Dermis blood vessel endothelial cell (primary cell): ENCODE measurements around the gene DENND1A. TPM values are rescaled to one million over a fixed set of nuclear protein-coding genes. Genes with fewer than 3 reads are reported as not detected.
A peak's percentile ranks its signal among the peaks of the same experiment; 100 is the strongest.
"Not testable (repeated sequence)": the region's sequence is repeated elsewhere in the genome, so short reads cannot be mapped to it uniquely, and the experiment has no call there.

ENCODE experiments used
- DNase-seq: peaks from one replicate; pipeline ENCODE4 v3.0.0; 2010
- total RNA-seq: library from RNA; depleted of rRNA; stranded (reverse); fragments of >200 nt; gene quantifications from 2 replicates; pipeline ENCODE4 v1.2.3, GENCODE V29; 2014

The DENND1A gene
- total RNA-seq, 1 donor from 2014 or later, result 9.5 TPM

DNA sequence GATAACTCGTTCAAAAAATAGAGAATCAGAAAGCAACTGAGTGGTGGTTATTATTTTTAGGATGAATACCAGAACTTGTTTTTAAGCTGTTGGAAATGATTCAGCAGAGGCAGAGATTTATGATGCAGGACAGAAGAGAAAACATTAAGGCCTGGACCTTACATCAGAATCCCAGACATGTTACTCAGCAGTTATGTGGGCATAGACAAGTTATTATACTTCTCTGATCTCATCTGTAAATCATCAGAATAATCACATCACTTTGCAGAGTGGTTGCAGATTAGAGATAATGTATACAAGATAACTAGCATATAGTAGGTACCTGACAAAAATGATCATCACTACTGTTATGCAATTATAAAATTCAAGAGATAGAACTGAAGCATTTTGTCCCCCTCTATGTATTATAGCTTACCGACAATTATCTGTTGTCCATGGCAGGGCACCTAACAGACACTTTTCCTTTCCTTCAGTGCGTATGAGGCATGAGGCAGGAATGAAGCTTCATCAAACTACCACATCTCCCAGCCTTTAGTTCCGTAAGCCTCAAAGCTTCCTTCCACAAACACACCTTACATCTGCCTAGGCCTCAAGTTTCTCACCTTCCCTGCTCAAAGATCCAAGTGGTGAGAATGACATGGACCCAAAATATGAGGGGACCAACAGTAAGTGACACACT is 165.9 kb downstream of the DENND1A start:
- DNase-seq, result no peak

DNA sequence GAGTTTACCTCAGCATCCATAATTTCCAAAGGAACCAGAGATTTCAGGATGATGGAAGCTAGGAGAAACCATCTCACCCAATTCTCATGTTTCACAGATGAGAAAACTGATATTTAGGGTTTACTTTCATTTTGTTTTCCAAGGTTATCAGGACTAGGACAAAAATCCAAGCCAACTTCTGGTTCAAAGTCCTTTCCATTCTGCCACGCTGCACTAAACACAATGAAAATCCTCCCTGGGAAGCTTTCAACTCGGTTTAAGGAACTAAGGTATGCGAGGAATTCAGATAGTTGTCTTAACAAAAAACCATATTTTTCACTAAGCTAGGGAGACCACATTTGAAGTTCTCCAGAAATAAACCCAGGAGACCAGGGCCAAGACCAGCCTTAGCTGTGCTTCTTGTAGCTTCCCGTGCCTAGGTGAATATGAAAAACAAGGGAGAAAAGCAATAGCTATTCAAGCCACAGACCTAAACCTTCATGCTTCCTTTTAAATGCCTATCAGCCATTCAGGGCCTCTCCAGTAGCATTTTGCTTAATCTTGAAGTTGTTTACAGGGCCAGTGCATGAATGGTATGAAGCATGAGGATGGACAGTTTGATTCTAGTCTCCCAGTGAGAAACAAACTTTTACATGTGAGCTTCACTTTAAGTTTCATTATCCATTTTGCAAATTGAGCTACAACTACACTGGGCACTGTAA is 167.9 kb downstream of the DENND1A start:
- no peak for DNase-seq

DNA sequence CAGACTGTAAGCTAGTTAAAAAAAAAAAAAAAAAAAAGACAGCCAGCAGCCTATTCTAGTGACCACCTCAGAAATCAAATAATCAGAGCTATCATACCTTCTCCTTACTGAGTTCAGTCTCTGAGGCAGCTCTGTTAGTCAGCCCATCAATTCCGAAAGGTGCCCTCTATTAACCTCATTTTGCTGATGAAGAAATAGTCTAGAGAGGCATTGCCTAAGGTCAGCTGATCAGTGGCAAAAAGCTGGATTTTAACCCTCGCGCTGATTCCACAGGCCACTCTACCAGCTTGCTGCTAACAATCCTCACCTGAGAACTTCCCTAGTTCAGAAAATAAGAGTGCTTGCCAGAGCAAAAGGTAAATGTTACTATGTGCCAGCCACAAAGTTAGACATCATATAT is 172.0 kb downstream of the DENND1A start:
- DNase-seq, result no peak

DNA sequence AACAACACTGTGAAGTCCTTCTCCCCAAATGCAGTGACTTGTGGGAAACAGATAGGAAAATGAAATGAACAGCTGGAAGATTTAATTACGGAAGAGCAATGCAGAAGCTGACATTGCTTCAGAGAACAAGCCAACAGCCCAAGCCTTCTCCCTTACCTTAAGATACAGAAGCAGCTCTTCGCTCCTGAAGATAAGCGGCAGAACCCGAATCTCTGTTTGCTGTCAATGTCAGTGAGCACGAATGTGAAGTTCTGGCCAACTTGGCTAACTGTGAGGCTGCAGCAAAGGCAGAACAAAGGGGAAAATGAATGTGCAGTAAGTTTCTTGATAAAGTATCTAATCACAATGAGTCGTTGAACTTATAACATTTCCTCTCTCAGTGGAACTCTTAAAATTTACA is 172.4 kb downstream of the DENND1A start:
- DNase-seq, result no peak

DNA sequence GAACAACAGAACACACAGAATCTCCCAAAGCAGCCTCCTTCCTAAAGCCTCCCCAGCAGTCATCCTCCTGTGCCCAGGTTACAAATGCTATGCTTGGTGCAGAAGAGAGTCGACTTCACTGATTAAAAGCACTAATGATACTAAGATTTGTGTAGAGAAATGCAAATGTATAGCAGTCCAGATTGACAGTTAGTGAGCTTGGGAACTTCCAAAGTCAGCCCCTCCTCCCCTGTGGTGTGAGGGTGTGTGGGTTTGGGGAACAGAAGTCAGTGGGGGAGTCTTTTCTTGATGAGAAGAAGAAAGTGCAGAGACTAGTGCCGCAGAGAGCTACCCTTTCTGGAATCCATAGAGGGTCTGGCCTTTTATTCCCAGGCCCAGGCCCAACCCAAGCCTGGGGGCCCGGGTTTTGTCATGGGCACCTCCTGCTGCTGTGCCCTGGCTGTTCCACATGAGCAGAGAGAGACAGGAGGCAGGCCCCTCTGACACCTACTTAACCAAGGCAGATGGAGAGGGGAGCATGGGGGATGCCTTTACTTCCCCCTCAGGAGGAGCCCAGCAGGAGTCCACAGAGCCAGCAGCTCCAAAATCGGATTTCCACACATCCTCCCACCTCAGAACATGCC is 173.3 kb downstream of the DENND1A start:
- DNase-seq, result no peak

DNA sequence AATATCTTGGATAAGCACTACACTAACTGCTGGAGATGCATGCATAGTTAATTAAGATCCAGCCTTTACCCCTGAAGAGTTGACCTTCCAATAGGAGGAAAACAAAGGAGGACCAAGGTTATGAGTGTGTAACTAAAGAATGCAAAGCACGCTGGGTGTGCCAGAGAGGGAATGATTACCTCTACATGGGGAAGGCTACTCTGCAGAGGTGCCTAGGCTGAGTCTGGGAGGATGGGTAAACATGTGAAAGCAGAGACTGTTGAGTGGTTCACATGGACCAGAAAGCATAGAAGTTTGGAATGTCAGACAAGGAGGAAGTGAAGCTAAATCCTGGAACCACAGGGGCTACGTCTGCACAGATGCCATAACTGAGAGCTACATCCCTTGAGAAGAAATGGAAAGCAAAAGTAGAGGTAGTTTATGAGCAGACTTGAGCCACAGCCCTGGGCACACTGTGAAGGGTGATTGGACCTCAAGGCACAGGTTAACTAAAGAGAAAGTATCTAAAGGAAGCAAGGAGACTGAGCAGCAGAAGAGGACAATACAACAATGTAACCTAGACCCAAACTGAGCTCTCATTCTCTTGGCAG is 176.2 kb downstream of the DENND1A start:
- DNase-seq, result no peak

DNA sequence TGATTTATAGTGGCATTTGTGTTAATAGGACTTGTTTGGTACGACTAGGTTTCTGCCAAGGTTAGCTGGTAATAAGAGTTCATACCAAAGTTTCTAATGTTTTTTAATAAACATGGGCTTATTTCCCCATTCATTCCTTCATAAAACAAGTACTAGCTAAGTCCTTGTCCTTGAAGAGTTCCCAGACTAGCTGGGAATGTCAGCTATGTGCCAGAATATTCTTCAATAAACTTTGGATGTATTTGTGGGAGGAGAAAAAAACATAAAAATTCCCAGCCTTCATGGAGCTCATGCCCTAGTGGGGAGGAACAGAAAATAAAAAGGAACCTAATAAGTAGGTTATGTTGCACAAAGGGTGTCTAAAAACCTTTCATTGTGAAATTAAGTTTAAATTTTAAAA is 176.9 kb downstream of the DENND1A start:
- no peak for DNase-seq

DNA sequence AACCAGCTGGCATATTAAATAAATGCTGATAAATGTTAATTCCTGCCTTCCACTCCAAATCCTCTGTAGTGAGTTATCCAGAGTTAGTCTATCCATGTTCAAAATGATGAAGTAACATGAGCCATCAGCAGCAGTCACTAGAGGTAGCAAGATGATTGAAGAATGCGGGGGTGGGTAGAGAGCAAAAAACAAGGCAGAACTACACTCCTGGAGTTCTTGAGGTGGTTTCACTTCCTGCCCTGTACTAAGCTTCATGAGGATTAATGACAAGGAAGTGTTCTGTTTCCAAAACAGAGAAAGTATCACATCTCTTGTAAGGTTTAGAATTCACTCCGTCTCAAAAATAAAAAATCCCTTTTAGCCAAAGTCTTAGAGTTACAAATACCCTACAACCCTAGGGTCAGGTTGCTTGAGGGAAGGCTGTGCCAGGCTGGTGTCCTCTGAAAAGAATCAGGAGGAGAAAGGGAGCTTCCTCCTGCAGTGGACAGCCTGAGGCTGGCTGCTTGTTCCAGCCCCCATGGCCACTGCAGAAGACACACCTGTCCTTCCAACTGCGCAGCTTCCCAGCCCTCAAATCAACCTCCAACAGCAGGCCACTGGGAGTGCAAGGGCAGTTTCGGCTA is 180.2 kb downstream of the DENND1A start:
- no peak for DNase-seq

DNA sequence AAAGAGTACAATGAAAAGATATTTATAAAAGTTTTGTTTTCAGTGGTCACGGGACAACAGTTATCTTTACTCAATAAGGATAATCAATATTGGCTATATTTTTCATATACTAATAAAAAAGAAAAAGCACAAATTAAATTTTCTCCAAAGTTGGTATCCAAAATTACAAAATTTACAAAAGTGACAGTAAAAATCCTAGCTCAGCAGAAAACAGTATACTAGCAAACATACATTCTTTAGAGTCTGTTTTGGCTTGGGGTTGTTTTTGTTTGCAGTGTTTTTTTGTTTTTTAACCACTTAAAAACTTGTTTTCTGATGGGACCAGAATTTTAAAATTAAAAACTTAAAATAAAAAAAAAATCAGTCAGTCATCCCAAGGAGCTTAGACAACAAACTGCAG is 183.2 kb downstream of the DENND1A start:
- DNase-seq, result no peak

DNA sequence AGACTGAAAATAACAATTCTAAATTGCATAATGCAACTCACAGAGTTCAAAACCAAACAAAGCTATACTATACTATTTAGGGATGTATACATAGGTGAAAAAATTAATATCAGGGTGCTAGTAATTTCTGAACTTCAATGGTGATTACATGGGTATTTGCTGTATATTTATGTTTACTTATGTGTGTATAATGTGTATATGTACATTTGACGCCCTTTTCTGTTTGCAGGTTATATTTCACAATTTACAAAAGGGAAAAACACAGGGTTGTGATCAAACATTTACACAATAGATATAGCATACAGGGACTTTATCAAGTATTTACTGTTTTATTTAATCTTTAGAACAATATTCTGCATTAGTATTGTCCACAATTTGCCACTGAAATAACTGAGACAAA is 184.0 kb downstream of the DENND1A start:
- no peak for DNase-seq

DNA sequence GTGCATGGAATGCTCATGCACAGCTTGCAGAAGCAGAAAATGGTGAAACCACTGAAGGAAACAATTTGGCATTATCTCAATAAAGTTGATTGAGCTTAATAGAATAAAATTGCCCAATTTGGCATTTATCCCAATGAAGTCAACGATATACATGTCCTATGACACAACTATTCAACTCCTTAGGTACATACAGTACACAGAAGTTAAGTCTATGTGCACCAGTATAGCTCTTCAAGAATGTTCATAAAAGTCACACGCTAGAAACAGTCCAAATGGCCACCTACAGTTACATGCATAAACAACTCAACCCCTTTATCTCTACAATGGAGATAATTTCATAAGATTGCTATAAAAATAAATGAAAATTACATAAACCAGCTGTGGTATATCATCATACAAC is 184.5 kb downstream of the DENND1A start:
- DNase-seq, result no peak

DNA sequence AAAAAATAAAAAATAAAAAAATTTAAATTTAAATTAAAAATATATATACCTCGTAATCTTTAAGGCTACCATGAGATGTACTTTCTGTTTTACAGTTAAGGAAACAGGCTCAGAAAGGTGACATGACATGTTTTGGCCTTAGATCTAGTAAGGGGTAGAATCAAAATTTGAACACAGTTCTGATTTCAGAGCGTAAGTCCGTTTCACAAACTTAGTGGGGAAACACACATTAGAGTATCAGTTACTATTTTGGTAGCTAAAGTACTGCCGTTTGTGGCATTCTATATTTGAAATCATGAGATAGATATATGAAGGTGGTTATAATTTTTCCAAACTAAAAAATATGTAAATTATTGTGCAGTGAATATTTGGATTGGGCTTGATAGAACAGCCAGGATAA is 186.2 kb downstream of the DENND1A start:
- DNase-seq, result no peak

DNA sequence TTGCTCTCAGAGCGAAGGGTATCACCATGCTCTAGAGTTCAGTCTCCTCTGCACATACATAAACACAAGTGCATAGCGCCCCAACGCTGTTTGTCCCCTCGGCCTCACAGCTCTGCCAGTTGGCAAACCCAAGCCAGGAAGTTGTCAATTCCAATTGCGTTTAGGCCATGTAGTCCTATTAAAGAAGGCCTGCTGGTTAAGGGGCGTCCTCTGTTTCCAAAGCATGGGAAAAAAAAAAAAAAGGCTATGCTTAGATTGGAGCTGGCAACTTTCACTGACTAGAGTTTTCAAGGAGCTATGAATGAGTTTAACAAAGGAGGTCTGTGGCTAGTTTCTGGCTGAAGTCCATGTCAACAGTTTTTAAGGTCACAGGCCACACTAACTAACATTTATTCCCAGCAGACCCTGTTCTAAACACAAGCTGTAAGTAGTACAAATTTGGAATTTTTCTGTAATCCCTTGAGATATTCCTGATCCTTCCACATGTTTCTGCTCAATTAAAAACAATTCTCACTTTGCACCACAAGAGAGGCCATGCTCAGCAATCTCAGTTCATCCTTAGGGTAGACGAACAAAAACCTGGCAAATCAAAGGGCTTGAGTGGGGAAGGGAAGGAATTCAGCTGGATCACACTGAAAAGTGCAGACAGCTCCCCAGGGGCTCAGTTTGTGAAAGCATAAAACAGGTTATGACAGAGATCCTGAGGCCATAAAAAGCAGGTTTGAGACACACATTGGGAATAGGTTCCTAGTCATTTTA is 187.7 kb downstream of the DENND1A start:
- DNase-seq, result peak; percentile 41

DNA sequence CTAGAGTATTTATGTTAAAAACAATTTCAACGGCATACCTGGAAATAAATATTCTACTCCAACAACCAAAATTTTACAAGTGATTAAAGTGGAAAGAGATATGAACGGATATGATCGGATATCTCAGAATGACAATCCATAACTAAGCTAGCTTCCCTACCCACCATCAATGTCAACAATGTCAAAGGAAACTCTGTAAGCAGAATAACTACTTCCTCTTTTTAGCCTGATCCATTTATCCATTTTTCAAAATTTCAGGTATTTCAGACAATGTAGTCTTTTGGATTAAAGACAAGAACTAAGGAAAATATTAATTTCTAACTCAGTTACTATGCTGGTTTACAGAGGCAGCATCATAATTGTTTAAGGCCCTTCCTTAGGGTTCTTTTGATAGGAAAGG is 188.7 kb downstream of the DENND1A start:
- no peak for DNase-seq

DNA sequence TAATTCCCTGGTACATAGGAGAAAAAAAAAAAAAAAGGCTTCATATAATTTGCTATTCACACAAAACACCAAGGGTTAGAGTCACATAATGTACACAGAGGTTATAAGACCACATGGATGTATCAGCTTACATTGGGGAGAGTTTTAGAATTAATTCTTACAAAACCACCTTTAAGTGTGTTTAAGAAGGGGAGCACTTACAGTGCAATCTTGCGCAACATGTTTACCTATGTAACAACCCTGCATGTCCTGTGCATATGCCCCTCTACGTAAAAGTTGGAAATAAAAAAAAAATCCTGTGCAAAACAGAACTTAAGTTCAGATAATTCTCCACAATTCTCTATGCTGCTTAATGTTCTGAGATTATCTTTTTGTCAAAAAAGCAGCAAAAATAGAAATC is 190.0 kb downstream of the DENND1A start:
- DNase-seq, result no peak

DNA sequence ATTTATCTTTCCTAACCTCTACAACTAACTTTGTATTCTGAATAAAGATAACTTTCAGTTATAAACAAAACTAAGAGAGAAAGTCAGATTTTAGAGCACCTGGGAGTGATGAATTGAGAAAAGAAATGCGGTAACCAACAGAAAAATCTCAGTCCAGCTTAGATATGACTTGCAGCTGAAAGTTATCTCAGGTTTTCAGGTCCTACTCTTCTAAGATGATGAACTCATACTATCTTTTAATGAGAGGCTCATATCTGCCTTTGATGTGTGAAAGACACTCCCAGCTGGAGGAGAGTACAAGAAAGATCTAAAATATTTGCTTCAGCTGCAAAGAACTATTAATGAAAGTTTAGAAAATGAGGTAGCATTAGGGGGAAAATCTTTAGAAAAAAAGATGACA is 190.5 kb downstream of the DENND1A start:
- no peak for DNase-seq

DNA sequence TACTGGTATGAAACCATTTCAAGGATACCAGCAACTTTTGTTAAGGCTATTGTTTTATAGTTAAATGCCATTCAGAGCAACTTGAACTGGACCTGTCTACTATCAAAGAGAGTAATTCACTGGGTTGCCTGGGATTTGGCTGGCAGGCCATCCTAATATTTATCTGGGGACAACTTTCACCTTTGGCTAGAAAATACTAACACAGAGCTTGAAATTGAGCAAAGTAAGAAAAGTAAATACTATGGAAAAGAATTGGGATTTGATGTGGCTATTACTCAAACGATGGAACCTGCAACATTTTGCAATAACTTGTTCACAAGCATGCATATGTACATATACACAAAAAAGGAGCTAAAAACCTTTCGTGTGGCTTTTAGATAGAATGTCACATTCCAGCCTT is 191.3 kb downstream of the DENND1A start:
- no peak for DNase-seq

DNA sequence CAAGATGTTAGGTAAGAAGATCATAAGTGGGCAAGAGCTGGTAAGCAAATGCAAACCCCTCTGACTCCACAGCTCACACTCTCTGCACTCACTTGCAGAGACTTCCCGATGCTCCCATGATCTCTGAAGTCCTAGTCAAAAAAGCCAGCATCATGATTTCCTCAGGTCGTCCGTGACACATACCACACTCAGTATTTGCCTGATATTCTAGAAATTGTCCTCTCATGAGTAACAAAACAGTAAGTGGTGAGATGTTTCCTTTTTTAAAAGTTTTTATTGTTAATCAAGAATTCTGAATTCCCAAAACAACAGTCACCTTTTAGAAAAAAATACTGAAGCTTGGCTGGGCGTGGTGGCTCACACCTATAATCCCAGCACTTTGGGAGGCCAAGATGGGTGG is 194.6 kb downstream of the DENND1A start:
- DNase-seq, result no peak

DNA sequence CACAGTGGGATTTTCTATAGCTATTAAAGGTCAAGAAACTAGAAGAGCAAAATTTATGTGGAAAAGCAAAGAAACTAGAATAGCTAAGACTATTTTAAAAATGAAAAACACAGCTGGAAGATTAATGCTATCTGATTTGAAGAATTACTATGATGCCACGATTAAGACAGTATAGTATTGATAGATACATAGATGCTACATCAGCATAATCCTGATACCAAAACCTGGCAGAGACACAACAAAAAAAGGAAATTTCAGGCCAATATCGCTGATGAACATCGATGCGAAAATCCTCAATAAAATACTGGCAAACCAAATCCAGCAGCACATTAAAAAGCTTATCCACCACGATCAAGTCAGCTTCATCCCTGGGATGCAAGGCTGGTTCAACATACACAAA is 201.4 kb downstream of the DENND1A start:
- DNase-seq, result not testable (repeated sequence)

DNA sequence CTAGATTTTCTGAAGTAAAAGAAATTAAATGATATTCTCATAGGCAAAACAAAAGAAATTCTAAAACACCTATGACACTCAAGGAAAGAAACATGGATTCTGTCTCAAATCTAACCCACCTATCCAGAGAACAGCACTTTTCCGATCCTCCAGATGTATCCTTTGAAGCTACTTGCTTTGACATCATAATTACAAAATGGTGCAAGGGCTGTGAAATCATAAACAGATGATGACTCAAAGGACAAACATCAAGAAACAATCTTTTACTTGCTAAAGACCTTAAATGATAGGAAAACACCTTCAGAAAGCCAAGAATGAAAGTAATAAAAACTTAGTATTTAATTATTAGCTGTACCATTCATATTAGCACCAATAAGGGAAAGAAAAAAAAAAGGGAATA is 202.6 kb downstream of the DENND1A start:
- no peak for DNase-seq

DNA sequence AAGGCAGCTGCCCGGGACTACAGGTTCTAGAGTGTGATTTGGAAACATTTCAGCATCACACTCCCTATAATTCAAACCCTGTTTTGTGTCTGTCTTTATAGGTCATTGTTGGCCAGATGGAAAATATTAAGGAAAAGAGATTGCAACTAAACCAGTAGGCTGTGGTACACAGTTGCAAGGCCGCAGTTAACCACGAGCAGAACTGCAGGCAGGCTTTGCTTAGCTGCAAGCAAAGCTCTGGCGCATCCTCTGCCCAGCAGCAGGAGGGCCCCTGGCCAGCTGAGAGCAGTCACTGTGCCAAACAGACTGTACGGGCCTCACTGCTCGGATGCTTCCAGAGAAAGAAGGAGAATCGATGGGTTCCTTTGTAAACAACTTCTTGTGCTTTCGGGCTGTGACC is 204.5 kb downstream of the DENND1A start:
- DNase-seq, result no peak

DNA sequence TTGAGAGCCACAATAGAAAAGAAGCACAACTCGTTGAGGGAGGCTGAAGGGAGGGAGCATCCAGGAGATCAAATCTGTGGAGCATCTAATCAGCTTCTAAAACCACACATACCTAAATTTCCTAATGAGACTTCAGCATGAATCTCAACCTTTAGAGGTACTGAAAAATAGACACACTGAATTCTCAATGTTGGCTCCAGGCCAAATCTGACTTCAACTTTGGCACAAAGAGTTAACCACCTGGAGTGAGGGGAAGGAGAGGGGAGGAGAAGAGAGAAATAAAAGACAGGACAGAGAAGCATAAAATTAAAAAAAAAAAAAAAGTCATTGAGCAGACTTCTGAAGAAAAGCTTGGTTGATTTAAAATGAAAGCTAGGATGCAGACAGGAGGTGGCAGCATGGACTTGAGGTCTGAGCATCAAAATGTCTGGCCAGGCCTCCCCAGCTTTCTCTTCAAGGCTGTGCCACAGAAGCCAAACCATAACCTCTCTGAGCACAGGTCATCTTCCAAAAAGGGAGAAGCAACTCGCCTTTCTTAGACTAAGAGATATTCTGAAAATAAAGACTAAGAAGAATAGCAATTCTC is 205.6 kb downstream of the DENND1A start:
- peak; percentile 66 for DNase-seq
